ENCODE results near the gene TGFB2.

The TGFB2 gene

DNA sequence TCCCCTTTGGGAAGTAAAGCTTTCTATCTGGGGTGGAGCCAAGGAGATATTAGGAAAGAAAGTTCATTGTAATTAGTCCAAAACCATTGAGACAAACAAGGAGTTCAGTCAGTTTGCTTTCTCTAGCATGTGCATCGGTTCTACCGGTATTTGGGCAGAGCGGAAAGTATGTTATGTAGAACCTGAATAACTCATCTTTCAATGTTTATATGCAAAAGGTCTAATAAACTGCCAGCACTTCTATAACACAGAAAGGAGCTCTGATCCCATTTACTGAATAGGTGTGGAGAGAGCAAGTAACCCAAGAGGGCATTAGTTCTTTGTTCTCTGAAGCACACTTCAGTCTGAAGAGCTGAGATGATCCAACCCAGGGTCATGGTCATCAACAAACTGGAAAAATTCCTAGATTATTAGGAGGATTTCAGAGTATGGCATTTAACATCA is 3.5 kb downstream of the TGFB2 start:
- POLR2A ChIA-PET: interaction anchor here (0.5 to 2.5 kb wide), 4 partner anchors 148 to 358 kb away, joined by 3 to 5 read pairs (median 4); no protein-coding TSS in a partner anchor
- peak overlapping the region; percentile 75 for H3K4me3 ChIP-seq (ENCODE audit: low read depth, low read length)
- CTCF ChIA-PET: interaction anchor here (1.0 to 1.5 kb wide), 6 partner anchors 10 to 213 kb away, joined by 3 to 5 read pairs (median 4); no protein-coding TSS in a partner anchor
- DNase-seq (ENCODE audit: low read depth, low spot score): no peak
- no peak for TF ChIP-seq CTCF (IDR thresholded peaks at IDR 0.05; ENCODE audit: insufficient read depth, low read length, missing control alignments)

DNA sequence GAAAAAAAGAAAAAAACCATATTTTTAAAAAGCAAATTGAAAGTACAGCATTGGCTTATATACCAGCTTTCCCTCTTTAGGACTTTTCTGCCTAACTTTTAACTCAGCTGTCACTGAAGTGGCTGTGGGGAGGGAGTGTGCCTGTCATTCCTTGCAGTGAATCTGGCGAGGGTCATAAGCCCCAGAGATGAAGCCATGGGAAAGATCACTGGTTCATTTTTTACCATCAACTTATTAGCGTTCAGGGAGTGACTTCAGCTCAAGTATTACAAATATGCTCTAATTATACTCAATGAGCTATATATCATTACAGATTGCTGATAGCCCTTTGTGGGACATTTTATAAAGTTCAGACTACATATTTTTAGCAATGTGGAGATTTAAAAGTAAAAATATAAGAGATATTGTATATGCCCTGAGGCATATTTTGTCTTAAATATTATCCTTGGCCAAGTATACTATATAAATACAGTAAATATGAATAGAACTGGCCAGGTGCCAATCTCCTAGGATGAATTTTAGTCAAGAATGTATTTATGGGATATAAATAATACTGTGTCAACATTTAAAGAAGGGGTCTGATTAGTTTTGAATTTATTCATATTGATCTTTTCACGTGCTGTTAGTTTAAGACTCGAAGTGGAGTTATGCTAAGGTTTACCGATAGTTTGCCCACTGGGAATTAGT is 4.4 kb downstream of the TGFB2 start:
- no peak for TF ChIP-seq CTCF (IDR thresholded peaks at IDR 0.05; ENCODE audit: insufficient read depth, low read length, missing control alignments)
- peak overlapping the region; percentile 75 for H3K4me3 ChIP-seq (ENCODE audit: low read depth, low read length)
- CTCF ChIA-PET: interaction anchor here (1.1 to 1.5 kb wide), 3 partner anchors 10 to 144 kb away, joined by 3 to 5 read pairs (median 3); no protein-coding TSS in a partner anchor
- no peak for DNase-seq (ENCODE audit: low read depth, low spot score)
- POLR2A ChIA-PET: interaction anchor here (0.5 to 2.5 kb wide), 3 partner anchors 147 to 357 kb away, joined by 3 to 5 read pairs (median 3); no protein-coding TSS in a partner anchor

DNA sequence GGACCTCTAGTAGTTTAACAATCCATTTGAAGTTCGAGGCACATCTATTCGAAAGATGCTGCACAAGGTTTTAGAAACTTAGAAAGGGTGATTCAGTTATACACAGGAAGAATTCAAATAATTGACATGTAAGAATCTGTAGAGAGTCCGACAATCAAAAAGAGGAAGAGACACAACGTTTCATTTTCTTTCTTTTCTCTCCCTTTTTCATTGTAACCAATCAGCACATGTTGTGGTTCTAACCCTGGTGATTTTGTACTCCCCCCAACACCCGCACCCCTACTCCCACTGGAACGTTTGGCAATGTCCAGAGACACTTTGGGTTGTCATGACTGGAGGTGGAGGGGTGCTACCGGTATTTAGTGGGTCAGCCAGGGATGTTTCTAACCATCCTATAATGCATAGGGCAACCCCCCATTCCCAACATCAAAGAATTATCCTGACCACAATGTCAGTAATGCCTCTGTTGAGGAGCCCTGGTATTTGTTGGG is 4.9 kb downstream of the TGFB2 start:
- peak overlapping the region; percentile 30 for H3K4me3 ChIP-seq (ENCODE audit: low read depth, low read length)
- no peak for DNase-seq (ENCODE audit: low read depth, low spot score)
- CTCF ChIA-PET: interaction anchor here (1.0 to 1.5 kb wide), 3 partner anchors 11 to 143 kb away, joined by 3 to 5 read pairs (median 3); no protein-coding TSS in a partner anchor
- TF ChIP-seq CTCF (IDR thresholded peaks at IDR 0.05; ENCODE audit: insufficient read depth, low read length, missing control alignments): no peak
- POLR2A ChIA-PET: no interaction called here

GRCh38 chr1:218350801-218351266 is 5.7 kb downstream of the TGFB2 start:
- CTCF ChIA-PET: interaction anchor here (1.0 to 1.1 kb wide), 2 partner anchors 52 to 195 kb away, joined by 3 read pairs; no protein-coding TSS in a partner anchor
- TF ChIP-seq CTCF (IDR thresholded peaks at IDR 0.05; ENCODE audit: insufficient read depth, low read length, missing control alignments): no peak
- peak overlapping the region; percentile 31 for H3K4me3 ChIP-seq (ENCODE audit: low read depth, low read length)
- POLR2A ChIA-PET: no interaction called here
- peak; percentile 87 for DNase-seq (ENCODE audit: low read depth, low spot score)

GRCh38 chr1:218351391-218352074 is 6.4 kb downstream of the TGFB2 start:
- POLR2A ChIA-PET: no interaction called here
- peak overlapping the region; percentile 31 for H3K4me3 ChIP-seq (ENCODE audit: low read depth, low read length)
- DNase-seq (ENCODE audit: low read depth, low spot score): no peak
- CTCF ChIA-PET: interaction anchor here (1.1 to 3.2 kb wide), 2 partner anchors 12 to 195 kb away, joined by 3 to 17 read pairs; no protein-coding TSS in a partner anchor
- TF ChIP-seq CTCF (IDR thresholded peaks at IDR 0.05; ENCODE audit: insufficient read depth, low read length, missing control alignments): peak; percentile 20

GRCh38 chr1:218352075-218352438 is 6.9 kb downstream of the TGFB2 start:
- TF ChIP-seq CTCF (IDR thresholded peaks at IDR 0.05; ENCODE audit: insufficient read depth, low read length, missing control alignments): no peak
- CTCF ChIA-PET: interaction anchor here (3.2 kb wide), 1 partner anchor 11 kb away, joined by 17 read pairs; no protein-coding TSS in a partner anchor
- POLR2A ChIA-PET: no interaction called here
- DNase-seq (ENCODE audit: low read depth, low spot score): no peak
- H3K4me3 ChIP-seq (ENCODE audit: low read depth, low read length): no peak overlapping the region
